GM19452 (cell line): ENCODE measurements around the gene SOX4.

Source experiments
- ATAC-seq: cut with Tn5 transposase; IDR thresholded peaks from one replicate; pipeline ENCODE4 v1.9.1; 2021; ENCODE audit not compliant: unreplicated experiment

SOX4 gene

DNA sequence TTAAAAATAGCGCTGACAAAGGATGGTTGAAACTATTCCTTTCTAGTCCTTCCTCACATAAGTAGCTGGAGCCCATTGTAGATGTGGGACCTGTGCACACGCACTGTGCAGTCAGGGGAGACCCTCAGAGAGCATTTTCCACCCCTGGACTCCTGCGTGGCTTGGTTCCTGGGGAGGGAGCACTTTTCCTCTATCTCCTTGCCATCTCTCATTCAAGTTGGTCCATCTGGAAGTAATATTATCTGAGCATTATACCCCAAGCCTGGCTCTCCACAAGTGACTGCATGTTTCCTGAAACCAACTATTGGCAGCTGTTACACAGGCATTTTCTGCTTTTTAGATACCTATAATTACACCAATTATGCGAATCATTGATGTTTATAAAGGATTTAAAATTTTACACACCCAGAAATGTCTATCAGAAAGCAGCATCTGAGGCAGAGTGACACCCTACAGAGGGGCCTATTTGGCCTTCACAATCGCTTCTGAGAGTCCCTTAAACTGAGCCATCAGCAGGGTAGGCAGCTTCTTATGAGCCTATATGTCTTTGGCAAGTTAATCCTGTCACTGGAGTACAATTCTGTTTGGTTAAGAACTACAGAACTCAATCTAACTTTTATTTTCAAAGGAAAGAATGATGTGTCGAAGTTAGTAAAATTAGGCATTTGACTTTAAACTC is 18.7 kb downstream of the SOX4 start:
- ATAC-seq = no peak

DNA sequence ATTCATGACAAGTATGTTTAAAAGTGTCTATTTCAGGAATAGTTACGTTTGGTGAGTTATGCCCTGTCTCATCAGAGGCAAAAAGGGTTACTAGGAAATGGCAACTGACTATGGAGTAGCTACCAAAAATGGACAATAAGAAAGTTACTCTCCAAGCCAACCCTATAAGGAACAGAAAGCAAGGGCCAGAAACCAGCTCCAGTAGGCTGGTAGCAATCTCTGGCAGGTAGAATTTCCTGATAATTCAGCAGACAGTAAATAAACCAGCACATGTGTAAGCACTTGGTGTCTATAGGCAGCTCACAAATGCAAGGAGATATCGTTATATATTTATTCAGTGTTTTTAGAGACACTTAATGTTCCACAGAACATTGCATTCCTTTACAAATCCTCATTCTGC is 20.3 kb downstream of the SOX4 start:
- no peak for ATAC-seq

DNA sequence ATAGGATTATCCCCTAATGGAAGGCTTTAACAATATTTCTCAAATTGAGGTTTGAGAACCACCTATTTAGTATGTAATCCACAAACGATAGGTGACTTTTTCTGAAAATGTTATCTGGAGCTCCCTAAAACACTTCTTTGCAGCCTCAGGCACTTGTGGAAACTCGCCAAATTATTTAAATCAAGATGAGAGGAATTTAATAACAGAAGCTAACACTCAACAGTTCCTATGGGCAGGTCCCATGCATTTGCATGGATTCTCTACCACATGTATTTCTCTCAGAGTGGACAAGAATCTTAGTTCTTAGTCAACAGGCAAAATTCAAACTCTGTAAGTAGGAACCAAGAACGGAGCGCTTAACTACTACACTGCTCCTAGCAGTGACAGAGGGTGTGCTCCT is 20.7 kb downstream of the SOX4 start:
- no peak for ATAC-seq

DNA sequence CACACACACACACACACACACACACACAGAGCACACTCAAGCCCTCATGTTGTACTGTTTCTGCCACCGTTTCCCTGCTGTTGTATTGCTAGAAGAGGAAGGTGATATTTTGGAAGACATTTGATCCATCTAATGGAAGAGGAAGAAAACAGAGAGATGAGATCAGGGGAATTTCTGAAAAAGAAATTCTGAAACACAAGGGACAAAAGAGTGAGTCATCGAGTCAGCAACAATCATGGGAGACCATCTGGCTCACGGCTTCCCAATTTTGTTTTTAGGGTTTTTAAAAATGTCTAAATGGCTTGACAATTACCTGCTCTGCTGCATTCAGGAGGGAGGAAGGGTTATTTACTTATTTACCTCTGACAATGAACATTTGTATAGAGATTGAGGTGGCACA is 22.0 kb downstream of the SOX4 start:
- no peak for ATAC-seq

DNA sequence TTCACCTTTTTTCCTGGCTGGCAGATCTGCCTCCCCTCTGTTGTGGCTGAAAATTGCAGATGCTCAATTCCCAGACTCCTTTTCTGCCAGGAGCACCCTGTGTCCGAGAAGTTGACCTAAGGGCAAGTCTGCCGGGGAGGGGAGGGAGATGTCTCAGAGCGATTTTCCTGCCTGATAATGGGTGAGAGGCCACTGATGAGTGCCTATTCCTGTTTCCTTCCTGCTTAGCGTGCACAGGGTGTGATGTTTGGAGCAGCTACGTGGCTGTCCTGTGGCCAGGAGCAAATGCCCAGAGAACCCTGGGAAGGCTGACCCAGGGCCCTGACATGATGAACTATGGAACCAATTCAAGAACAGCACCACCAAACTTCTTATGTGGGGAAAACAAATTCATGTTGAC is 22.5 kb downstream of the SOX4 start:
- no peak for ATAC-seq

DNA sequence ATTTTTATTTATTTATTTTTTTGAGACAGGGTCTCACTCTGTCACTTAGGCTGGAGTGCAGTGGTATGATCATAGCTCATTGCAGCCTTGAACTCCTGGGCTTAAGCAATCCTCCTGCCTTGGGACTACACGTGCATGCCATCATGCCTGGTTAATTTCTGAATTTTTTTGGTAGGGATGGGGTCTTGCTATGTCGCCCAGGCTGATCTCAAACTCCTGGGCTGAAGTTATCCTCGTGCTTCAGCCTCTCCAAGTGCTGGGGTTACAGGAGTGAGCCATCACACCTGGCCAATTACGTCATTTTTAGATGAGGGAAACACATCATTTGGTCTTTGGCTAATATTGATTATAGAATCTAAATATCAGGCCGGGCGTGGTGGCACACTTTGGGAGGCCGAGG is 32.1 kb downstream of the SOX4 start:
- no peak for ATAC-seq

DNA sequence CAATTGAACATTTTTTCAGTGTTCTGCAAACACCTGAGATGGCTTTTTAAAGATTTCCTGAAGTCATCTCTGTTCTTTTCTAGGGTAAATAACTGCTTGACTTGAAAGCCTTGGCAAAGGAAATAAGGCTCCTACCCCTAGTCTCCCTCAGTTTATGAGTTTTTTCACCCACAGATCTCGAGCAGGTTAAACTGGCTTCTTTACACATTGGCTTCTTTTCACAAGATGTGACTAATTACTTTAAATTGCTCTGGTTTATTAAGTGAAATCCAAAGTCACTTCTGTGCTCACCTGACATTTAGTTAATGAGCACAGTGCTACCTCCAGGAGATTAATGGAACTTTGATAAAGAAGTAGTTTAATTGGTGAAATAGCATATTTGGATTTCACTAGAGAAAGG is 33.2 kb downstream of the SOX4 start:
- no peak for ATAC-seq

DNA sequence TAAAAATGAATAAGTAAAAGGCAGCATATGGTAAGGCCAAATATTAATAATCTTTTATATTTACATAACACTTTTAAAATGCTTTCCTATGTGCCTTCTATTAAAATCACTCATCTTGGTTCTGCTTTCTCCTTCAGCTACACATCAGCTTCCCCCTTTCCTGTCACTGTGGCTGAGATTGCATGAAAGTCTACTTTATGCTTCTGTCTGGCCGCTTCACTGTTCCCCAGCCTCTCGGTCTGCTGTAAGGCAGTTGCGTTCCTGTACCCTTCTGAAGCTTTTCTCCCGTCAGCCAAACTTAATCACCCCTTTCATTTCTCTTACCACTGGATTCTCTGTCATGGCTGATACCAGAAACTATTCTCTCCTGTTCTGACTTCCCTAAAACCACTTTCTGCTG is 34.6 kb downstream of the SOX4 start:
- no peak for ATAC-seq

DNA sequence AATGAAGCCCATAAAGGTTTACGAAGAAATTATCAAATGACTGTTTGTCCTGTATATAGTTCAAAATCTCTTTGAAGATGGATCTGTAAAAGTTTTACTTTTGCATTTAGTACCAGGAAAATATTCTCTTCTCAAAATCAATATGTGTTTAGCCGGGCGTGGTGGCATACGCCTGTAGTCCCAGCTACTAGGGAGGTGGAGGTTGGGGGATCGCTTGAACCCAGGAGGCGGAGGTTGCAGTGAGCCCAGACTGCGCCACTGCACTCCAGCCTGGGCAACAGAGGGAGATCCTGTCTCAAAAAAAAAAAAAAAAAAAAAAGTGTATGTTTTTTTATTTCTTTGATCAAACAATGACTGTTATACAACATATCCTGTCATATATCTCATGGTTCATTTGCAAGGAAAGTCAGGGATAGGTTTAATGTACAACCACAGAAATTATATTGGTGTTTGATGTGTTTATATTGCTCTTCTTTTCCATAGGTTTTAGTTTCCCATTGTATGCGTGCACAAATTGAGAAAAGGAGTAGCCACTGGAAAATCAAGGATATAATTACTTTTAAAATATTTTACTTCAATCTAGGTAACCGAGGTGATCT is 40.1 kb downstream of the SOX4 start:
- no peak for ATAC-seq

DNA sequence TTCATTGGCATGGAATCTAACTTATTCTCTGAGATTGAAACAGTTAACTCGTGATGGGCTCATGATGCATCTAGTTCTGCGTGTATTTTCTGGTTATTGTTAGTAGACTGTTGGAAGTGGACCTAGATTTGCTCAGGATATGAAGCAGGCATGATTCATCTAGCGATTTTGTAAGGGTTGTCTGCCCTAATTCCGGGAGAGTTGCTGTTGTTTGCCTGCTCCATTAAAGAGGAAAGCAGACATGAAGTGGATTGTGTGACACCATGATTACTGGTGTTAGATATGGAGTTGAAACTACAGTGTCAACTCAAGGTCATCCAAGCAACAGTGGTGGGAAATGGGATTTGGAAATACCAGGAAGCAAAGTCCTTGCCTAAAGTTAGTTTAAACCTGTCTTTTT is 41.0 kb downstream of the SOX4 start:
- no peak for ATAC-seq

DNA sequence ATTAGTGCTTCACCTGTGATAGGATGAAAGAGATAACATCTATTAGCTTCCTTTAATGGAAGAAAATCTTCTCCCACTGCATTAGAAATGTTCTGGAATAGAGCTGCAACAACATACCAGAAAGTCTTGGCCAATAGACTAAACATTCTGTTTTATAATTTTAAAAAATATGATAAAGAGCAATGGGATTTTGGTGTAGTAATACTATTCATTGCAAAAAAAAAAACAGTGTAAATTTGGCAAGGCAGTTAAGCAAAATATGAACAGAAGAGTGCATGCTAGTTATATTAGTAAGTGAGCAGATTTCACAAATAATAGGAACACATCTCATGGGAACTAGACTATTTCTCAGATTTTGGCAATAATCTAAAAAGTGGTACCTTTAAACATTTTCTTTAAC is 43.3 kb downstream of the SOX4 start:
- no peak for ATAC-seq

DNA sequence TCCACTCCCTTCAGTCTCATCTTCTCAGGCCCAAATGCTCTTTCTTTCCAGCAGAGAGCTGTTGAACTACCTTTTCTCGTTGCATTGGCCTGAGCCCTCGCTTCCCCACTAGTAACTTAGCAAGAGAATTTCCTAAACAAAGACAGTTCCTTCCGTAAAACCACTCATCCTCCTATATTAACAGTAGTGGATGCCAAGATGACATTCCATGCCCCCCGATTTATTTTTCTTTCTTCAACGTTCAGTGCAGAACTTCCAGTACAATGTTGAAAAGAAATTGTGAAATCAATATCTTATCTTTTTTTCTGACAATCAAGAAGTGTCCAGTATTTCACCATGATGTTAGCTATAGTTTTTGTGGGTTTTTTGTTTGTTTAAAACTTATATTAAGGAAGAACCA is 45.8 kb downstream of the SOX4 start:
- no peak for ATAC-seq
